PFSK-1 (cell line): ENCODE data around the gene TYROBP.

Experiments
- POLR2AphosphoS5 ChIP-seq: IDR thresholded peaks from 2 replicates; pipeline ENCODE4 v1.6.1; 2012; ENCODE audit warnings: low read depth, mild to moderate bottlenecking, control low read depth, low read length, moderate library complexity
- REST ChIP-seq, 2 experiments: IDR thresholded peaks; 2 replicates each; pipeline versions ENCODE4 v1.6.1 to v1.8.0; 2011 to 2012; ENCODE audit warnings: low read depth in 2 of 2, low read length in 2 of 2, control low read depth in 1 of 2, inconsistent platforms in 1 of 2, mild to moderate bottlenecking in 1 of 2, moderate library complexity in 1 of 2; ENCODE audit not compliant: insufficient read depth in 1 of 2
- SIN3A ChIP-seq: IDR thresholded peaks from 2 replicates; pipeline ENCODE4 v1.6.1; 2012; ENCODE audit warnings: mild to moderate bottlenecking, low read length, moderate library complexity, borderline replicate concordance; ENCODE audit not compliant: insufficient read depth
- TAF1 ChIP-seq: IDR thresholded peaks from 2 replicates; pipeline ENCODE4 v1.6.1; 2012; ENCODE audit warnings: low read length, control low read depth, borderline replicate concordance; ENCODE audit not compliant: insufficient read depth

- TF ChIP-seq POLR2AphosphoS5 (no peak), TAF1 (no peak), SIN3A (no peak), REST (IDR thresholded peaks at IDR 0.05; ENCODE audit: insufficient read depth in 1 of 2, low read depth in 2 of 2, low read length in 2 of 2) (no peak)
Measured at GRCh38 chr19:35901854-35902661, 6.0 kb downstream of the TYROBP start, which contains the start of gene HCST.
